ENCODE data around the gene ARID3A. TPM values are rescaled to one million over a fixed set of nuclear protein-coding genes. Genes with fewer than 3 reads are reported as not detected.

The ARID3A gene
- total and polyA plus RNA-seq, 2 of the 13 experiments (the other 11 are each of a cell fraction or from before 2014, with no cell fraction given) = 71.3 to 77.9 TPM

GRCh38 chr19:926589-927350 is 935 bp downstream of the ARID3A start (continued):
- TF ChIP-seq ZBTB20 (CRISPR knock-in tag; IDR thresholded peaks at IDR 0.05; ENCODE audit: borderline replicate concordance, low read depth) (no peak), NFIB (CRISPR knock-in tag; IDR thresholded peaks at IDR 0.05; ENCODE audit: borderline replicate concordance) (no peak), NFIC (IDR thresholded peaks at IDR 0.05; ENCODE audit: low read length) (no peak), ZNF839 (CRISPR knock-in tag; IDR thresholded peaks at IDR 0.05; ENCODE audit: borderline replicate concordance) (no peak), TFDP2 (CRISPR knock-in tag; IDR thresholded peaks at IDR 0.05) (peak; percentile 77), SOX6 (IDR thresholded peaks at IDR 0.05) (no peak), SOX6 (CRISPR knock-in tag; IDR thresholded peaks at IDR 0.05) (peak; percentile 34; the same call in 1 of the 2 replicates), ZBTB14 (CRISPR knock-in tag; IDR thresholded peaks at IDR 0.05) (peak; percentile 41; the same call in 1 of the 2 replicates), RBFOX2 (IDR thresholded peaks at IDR 0.05; ENCODE audit: low read depth, low read length) (peak; percentile 90), ELF3 (CRISPR knock-in tag; IDR thresholded peaks at IDR 0.05) (no peak), SETDB1 (CRISPR knock-in tag; IDR thresholded peaks at IDR 0.05; ENCODE audit: borderline replicate concordance) (no peak), SP1 (IDR thresholded peaks at IDR 0.05) (no peak), SP1 (CRISPR knock-in tag; IDR thresholded peaks at IDR 0.05) (peak; percentile 46; the same call in 1 of the 2 replicates), SKI (IDR thresholded peaks at IDR 0.05; ENCODE audit: partially characterized antibody) (no peak), SYNCRIP (IDR thresholded peaks at IDR 0.05; ENCODE audit: insufficient read depth, low read depth, low read length) (no peak), RAD21 (CRISPR knock-in tag; IDR thresholded peaks at IDR 0.05) (0 out of 2 replicates have a peak, but pooled peaks have one; percentile 12), ZFP91 (CRISPR knock-in tag; IDR thresholded peaks at IDR 0.05; ENCODE audit: borderline replicate concordance) (peak; percentile 29), MYPOP (CRISPR knock-in tag; IDR thresholded peaks at IDR 0.05) (no peak), ZNF720 (CRISPR knock-in tag; IDR thresholded peaks at IDR 0.05) (no peak), ZSCAN30 (CRISPR knock-in tag; IDR thresholded peaks at IDR 0.05) (0 out of 2 replicates have a peak, but pooled peaks have one; percentile 37), ZBTB37 (CRISPR knock-in tag; IDR thresholded peaks at IDR 0.05) (no peak)

All from HepG2 (cell line).